ENCODE measurements around the gene ZNF581. TPM values are rescaled to one million over a fixed set of nuclear protein-coding genes. Genes with fewer than 3 reads are reported as not detected.
A peak's percentile ranks its signal among the peaks of the same experiment; 100 is the strongest.

ZNF581 gene
- total RNA-seq, 1 experiment from 2014 or later, result 39.0 TPM

DNA sequence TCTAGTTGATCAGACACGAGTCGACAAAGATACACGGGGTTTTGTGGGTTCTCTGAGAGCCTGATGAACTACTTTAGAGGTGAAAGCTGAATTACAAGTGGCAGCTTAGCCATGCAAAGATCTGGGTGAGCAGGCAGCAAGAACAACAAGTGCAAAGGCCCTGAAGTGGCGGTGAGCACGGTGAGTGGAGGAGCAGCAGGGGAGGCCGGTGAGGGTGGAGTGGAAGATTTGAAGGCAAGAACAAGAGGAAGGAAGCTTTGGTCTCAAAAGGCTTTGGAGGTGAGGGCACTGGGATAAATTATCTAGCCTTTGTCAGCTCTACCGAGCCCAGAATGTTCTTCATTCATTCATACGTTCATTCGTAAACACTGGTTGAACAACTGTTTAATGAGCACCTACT is 36.6 kb upstream of the ZNF581 start:
- DNase-seq (ENCODE audit: low read depth, low spot score) (no peak), ATAC-seq (no peak)
- in situ Hi-C loops (cut with HindIII; ENCODE audit: low pct_unique_long_range_greater_than_20kb, low sequenced_read_pairs), result no loop called here
- H3K27ac ChIP-seq (ENCODE audit: low read length), result peak overlapping the region; percentile 93
- BruUV-seq (replicated peaks), result no TSS peak
- TF ChIP-seq SIN3A (IDR thresholded peaks at IDR 0.05; ENCODE audit: borderline replicate concordance, insufficient read depth, low read depth, low read length), result no peak
- no peak for TF ChIP-seq TCF7L2 (IDR thresholded peaks at IDR 0.05; ENCODE audit: low read depth, low read length)
- no peak for TF ChIP-seq REST (IDR thresholded peaks at IDR 0.05; ENCODE audit: insufficient read depth in 1 of 2, low read depth in 2 of 2, low read length in 1 of 2)
- POLR2A ChIA-PET, result no interaction called here
- no peaks in the 10 kb centered on the region for H3K27me3 ChIP-seq (ENCODE audit: control insufficient read depth, insufficient read depth, low read length)
- H3K9me3 ChIP-seq (ENCODE audit: control insufficient read depth, insufficient read depth, low read depth, low read length), result no peaks in the 10 kb centered on the region
- H3K4me3 ChIP-seq (ENCODE audit: low read depth in 2 of 2, low read length in 2 of 2), result peak overlapping the region; percentile 74 to 88
- intact Hi-C loops (cut with micrococcal nuclease; ENCODE audit: unreplicated experiment), result loop anchor here (2.0 kb wide), 1 partner anchor 90 kb away; no protein-coding TSS in a partner anchor
- CTCF ChIA-PET, result interaction anchor here (0.9 to 1.6 kb wide), 4 partner anchors 18 to 90 kb away, joined by 3 to 10 read pairs (median 6); no protein-coding TSS in a partner anchor
- H3K4me1 ChIP-seq (ENCODE audit: control insufficient read depth, insufficient read depth, low read length), result peaks cover 11% of the 10 kb centered on the region
- no peaks in the 10 kb centered on the region for H3K36me3 ChIP-seq (ENCODE audit: control insufficient read depth, insufficient read depth, low read length)

DNA sequence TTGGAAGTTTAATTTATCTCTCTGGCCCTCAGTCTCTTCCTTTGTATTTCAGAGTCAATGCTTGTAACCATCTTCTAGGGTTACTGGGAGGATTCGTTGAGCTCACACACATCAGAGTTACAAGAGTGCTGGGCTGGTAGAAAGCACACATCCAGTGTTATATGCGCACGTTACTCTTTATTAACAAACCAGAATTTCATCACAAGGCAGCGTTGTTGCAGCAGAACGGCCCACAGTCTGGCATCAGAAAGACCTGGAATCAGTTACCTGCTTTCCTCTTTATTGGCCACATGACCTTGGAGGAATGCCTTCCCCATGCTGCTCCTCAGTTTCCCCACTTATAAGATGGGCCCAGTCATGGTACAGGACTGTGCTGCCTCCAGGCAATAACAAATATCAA is 34.1 kb upstream of the ZNF581 start:
- ChIA-PET CTCF (interaction anchor here (0.6 kb wide), 1 partner anchor 133 kb away, joined by 3 read pairs; the partner anchor contains the start of gene ZNF628), POLR2A (interaction anchor here (0.7 kb wide), 1 partner anchor 200 kb away, joined by 4 read pairs; no protein-coding TSS in a partner anchor)
- H3K9me3 ChIP-seq (ENCODE audit: control insufficient read depth, insufficient read depth, low read depth, low read length), result no peaks in the 10 kb centered on the region
- no peak overlapping the region for H3K4me3 ChIP-seq (ENCODE audit: low read depth in 2 of 2, low read length in 2 of 2)
- peaks cover 7% of the 10 kb centered on the region for H3K4me1 ChIP-seq (ENCODE audit: control insufficient read depth, insufficient read depth, low read length)
- BruUV-seq (replicated peaks), result no TSS peak
- no peaks in the 10 kb centered on the region for H3K27me3 ChIP-seq (ENCODE audit: control insufficient read depth, insufficient read depth, low read length)
- no peak overlapping the region for H3K27ac ChIP-seq (ENCODE audit: low read length)
- H3K36me3 ChIP-seq (ENCODE audit: control insufficient read depth, insufficient read depth, low read length), result no peaks in the 10 kb centered on the region
- DNase-seq (ENCODE audit: low read depth, low spot score) (no peak), ATAC-seq (no peak)
- intact Hi-C loops (cut with micrococcal nuclease; ENCODE audit: unreplicated experiment), result no loop called here
- TF ChIP-seq REST (IDR thresholded peaks at IDR 0.05; ENCODE audit: insufficient read depth in 1 of 2, low read depth in 2 of 2, low read length in 1 of 2), result no peak
- no peak for TF ChIP-seq POLR2AphosphoS5 (IDR thresholded peaks at IDR 0.05; ENCODE audit: low read depth, low read length)
- TF ChIP-seq CTCF (IDR thresholded peaks at IDR 0.05), result no peak
- TF ChIP-seq SIN3A (IDR thresholded peaks at IDR 0.05; ENCODE audit: borderline replicate concordance, insufficient read depth, low read depth, low read length), result no peak
- no peak for TF ChIP-seq TCF7L2 (IDR thresholded peaks at IDR 0.05; ENCODE audit: low read depth, low read length)
- in situ Hi-C loops (cut with HindIII; ENCODE audit: low pct_unique_long_range_greater_than_20kb, low sequenced_read_pairs), result no loop called here
